HG03460 (cell line): ENCODE results near the gene CTNNA3.
"Not testable (repeated sequence)": the region's sequence is repeated elsewhere in the genome, so short reads cannot be mapped to it uniquely, and the experiment has no call there.

Experiments
- ATAC-seq: cut with Tn5 transposase; IDR thresholded peaks from one replicate; pipeline ENCODE4 v1.9.1; 2021; ENCODE audit not compliant: unreplicated experiment

The CTNNA3 gene

DNA sequence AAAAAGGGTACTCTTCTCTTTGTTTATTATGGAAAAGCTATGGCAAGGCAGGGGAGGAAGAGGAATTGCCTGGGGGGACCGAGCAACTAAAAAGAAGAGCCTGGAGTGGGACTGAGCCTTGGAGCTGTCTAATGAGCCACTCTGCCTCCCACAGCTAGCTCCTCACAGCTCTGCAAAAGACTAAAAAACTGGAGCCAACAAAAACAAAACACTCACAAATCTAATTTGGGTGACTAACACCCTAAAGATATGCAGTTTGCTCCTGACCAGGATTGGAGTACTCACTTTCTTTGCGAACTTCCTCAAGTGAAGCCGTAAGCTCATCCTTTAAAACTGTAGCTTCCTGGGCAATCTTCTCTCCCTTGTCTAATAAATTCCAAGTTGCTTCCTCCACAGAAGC, 89.4 kb downstream of the CTNNA3 start:
- ATAC-seq: no peak

DNA sequence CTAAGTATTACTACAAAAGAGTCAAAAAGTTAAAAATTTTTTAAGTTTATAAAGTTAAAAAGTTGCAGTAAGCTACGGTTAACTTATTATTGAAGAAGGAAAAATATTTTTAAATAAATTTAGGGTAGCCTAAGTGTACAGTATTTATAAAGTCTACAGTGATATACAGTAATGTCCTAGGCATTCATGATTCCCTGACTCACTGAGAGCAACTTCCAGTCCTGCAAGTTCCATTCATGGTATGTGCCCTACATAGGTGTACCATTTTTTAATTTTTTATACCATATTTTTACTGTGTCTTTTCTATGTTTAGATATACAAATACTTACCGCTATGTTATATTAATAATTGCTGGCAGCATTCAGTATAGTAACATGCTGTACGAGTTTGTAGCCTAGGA, 92.3 kb downstream of the CTNNA3 start:
- no peak for ATAC-seq

- no peak for ATAC-seq
These were observed 92.9 kb downstream of the CTNNA3 start for GRCh38 chr10:67603086-67603485.

GRCh38 chr10:67602268-67602950, 93.6 kb downstream of the CTNNA3 start:
- ATAC-seq: no peak

DNA sequence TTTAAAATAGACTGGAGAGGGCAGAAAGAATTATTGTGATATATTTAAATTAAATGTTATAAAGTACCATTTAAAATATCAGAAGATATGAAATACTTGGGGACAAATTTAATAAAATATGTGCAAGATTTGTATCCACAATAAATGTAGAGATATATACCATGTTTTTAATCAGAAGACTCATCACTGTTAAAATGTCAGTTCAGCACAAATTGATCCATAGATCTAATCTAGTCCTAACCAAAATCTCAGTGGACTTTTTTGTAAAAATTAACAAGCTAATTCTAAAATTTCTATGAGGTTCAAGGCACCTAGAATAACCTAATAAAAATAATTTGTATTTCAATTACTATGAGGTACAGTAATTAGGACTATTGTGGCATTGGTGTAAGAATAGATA, 96.4 kb downstream of the CTNNA3 start:
- no peak for ATAC-seq

GRCh38 chr10:67596641-67597040, 99.4 kb downstream of the CTNNA3 start:
- ATAC-seq: no peak

- ATAC-seq: no peak
These were observed 108.2 kb downstream of the CTNNA3 start for GRCh38 chr10:67587771-67588170.

DNA sequence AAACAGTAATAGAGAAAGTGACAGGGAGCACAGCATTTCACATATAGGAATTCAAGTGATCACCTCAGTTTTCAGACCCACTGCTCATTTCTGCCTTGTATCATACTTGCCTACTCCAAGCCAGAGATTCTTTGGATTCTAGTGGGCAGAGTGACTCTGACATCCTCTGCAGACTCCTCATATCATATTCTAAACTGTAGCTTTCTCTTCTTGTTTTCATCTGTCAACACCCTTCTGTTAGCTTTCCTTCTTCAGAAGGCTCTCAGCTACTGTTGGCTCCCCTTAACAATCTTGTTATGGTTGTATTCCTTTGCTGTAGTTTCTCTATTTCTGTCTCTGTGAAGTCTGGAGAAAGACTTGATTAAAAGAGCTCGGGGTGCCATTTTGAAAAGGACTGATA, 120.5 kb downstream of the CTNNA3 start:
- no peak for ATAC-seq

DNA sequence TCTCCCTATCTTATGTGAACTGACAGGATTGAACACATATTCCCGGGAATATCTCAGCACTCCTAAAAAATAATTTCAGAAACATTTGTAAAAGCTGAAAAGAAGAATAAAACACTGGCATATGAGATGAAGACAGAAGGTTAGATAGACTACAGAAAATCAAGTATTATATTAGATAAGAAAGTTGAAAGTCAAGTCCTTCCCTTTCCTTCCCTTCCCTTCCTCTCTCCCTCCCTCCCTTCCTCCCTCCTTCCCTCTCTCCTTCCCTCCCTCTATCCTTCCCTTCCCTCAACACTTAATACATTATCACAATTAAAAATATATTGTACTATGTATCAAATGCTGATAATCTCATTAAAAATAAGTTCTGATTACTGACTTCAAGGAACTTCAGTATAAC, 122.5 kb downstream of the CTNNA3 start:
- no peak for ATAC-seq

- no peak for ATAC-seq
These were observed 124.5 kb downstream of the CTNNA3 start for GRCh38 chr10:67571503-67571902.

- not testable (repeated sequence) for ATAC-seq
These were observed 137.7 kb downstream of the CTNNA3 start for GRCh38 chr10:67558311-67558710.

DNA sequence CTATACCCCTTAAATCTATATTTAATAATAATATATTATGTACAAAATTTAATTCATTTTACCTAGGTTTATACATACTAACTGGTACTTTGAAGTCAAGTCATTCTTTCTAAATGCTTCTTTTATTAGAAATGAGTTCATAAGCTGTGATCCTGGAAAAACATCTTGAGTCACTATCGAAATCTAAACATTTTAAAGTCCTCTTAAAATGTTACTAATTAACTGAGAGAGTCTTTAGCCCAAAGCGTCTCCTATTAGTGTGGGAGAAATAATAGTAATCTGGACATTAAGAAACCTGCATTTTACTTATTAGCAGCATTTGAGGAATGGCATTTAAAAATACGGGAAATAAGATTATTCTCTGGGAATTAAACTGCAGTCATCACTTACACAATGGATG, 142.7 kb downstream of the CTNNA3 start:
- ATAC-seq: no peak

GRCh38 chr10:67550838-67551402, 145.1 kb downstream of the CTNNA3 start:
- ATAC-seq: no peak

DNA sequence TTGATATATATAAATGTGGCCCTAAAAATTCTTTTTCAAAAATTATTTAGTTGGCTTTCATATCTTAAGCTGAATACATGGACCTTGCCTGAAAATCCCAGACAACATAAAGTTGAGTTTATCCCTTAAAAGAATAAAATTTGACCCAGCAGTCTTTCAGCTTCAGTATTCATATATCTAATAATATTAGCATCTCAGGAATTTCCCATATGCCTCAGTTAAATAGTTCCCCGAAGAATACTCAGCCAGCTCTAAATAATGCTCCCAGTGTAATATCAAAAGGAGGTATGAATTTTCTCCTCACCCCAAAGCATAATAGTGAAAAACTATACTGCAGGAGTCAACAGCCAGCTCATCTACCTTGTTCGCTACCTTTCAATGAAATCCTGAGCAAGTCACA, 145.9 kb downstream of the CTNNA3 start:
- no peak for ATAC-seq

DNA sequence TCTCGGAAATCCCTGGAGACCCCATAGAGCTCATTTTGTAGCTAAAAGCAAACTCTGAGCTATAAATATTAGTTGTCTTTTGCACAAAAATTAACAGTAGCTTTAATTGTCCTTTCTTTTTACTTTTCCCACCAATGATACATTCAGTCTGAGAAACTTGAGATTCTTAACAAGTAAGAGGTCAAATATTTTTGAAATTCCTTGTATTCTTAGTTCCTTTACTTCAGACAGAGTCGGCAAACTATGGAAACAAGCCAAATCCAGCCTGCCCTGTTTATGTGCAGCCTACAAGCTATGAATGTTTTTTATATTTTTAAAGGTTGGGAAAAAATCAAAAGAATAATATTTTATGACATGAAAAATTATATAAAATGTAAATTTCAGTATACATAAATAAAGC, 146.6 kb downstream of the CTNNA3 start:
- ATAC-seq: no peak

- no peak for ATAC-seq
These were observed 154.6 kb downstream of the CTNNA3 start for GRCh38 chr10:67541411-67541810.

DNA sequence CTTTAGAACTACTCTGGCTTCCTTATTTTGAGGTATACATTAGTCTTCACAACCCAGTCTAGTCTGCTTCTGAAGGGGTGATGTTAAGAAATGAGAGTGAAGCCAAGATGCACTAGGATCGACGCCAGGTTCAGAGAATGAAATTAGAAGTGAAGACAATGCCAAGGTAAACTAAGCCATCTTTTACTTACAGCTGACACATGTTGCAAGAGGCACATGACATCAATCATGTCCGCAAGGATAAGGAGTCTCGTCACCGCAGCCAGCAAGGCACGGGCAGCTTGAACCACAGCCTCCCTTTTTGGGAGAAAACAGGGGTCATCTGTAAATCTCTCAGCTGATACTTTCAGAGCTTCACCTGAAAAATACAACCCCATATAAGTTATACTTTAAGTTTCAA, 156.7 kb downstream of the CTNNA3 start:
- no peak for ATAC-seq

DNA sequence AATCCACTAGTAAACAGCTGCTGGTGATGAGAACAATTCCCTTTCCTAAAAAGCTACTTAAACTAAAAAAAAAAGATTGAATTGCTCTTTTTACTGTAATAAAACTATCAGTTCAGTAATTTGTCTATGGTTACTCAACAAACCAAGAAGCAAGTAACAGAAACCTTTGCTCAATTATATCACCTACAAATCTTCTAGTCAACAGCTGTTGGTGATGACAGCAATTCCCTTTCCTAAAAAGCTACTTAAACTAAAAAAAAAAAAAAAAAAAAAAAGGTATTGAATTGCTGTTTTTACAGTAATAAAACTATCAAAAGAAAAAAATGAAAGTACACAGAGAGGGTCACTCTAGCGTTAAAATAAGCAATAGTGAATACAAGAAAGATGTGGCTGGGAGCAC, 158.1 kb downstream of the CTNNA3 start:
- ATAC-seq: no peak

DNA sequence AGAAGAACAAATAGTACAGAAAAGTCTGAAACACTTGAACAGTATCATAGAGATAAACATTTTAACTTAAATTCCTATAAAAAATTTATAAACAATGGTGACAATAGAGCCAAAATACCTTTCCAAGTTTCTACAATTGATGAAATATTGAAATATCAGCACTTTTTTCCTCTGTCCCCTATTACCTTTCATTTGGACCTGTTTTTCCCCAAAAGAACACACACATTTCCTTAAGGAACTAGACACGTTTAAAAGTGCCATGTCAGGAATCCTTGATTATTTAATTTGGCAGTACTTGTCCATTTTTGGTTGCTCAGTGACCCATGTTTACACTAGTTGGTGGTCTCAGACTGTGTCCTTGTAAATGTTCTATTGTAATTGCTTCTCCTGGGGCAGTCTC, 162.6 kb downstream of the CTNNA3 start:
- ATAC-seq: no peak

- not testable (repeated sequence) for ATAC-seq
These were observed 165.0 kb downstream of the CTNNA3 start for GRCh38 chr10:67530990-67531389.

GRCh38 chr10:67527351-67527750, 168.6 kb downstream of the CTNNA3 start:
- no peak for ATAC-seq

DNA sequence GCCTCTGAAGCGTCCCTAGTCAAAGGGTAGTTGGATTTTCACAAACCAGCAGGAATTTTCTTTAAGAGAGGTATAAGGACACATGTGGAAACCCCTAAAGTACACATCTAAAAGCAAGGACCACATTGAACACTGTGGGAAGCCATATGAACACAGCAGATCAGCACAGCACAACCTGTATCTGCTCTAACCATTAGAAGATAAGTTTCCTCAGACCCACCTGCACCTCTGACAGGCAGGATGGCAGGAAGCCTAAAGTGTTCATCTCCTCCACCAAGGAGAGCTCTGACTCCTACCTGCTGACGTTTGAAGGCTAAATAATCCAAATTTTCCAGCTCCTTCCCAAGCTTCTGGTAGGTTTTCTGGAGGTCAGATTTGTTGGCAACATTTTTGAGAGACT, 174.4 kb downstream of the CTNNA3 start:
- ATAC-seq: no peak

- ATAC-seq: no peak
These were observed 175.0 kb downstream of the CTNNA3 start for GRCh38 chr10:67520924-67521520.
